PC-9 (cell line): ENCODE results near the gene ASZ1. TPM values are rescaled to one million over a fixed set of nuclear protein-coding genes. Genes with fewer than 3 reads are reported as not detected.

Experiments used
- BruUV-seq: library from RNA; stranded (reverse); fragments of 400-500 nt; replicated peaks from 2 replicates; lab custom pipeline; 2021; lab: Mats Ljungman, UMichigan
- CTCF ChIA-PET: fragments of 300-600 bp; sonication (Branson Sonifier 250); formaldehyde crosslinking; loops from one replicate; lab custom pipeline; 2022; ENCODE audit warnings: antibody characterized with exemption; lab: Charles Lee
- POLR2A ChIA-PET: fragments of 300-600 bp; sonication (Branson Sonifier 250); formaldehyde crosslinking; loops from one replicate; lab custom pipeline; 2022; ENCODE audit warnings: antibody characterized with exemption; ENCODE audit not compliant: unreplicated experiment; lab: Charles Lee
- DNase-seq, 2 experiments: peaks; one replicate each; pipeline versions ENCODE4 v3.0.0 to v3.0.0-alpha.2; 2015 to 2022; ENCODE audit warnings: mixed read lengths in 1 of 2
- H2AFZ ChIP-seq: fragments of 200-600 bp; sonication (generic); 2 replicates; pipeline ENCODE4 v1.8.1; 2017; ENCODE audit warnings: antibody characterized with exemption
- H3F3A ChIP-seq: fragments of 200-600 bp; sonication (generic); 2 replicates; pipeline ENCODE4 v1.8.1; 2017; ENCODE audit warnings: antibody characterized with exemption, mild to moderate bottlenecking, low read depth; ENCODE audit not compliant: insufficient read depth
- H3K27ac ChIP-seq: fragments of 200-600 bp; sonication (generic); 2 replicates; pipeline ENCODE4 v1.6.1; 2016; ENCODE audit warnings: mixed run types
- H3K27me3 ChIP-seq: fragments of 200-600 bp; sonication (generic); 2 replicates; pipeline ENCODE4 v1.6.1; 2016; ENCODE audit warnings: low read depth, mixed run types; ENCODE audit not compliant: insufficient read depth
- H3K36me3 ChIP-seq: fragments of 200-600 bp; sonication (generic); 2 replicates; pipeline ENCODE4 v1.6.1; 2016; ENCODE audit warnings: low read depth, mixed run types
- H3K4me1 ChIP-seq: fragments of 200-600 bp; sonication (generic); replicated peaks from 2 replicates; pipeline ENCODE4 v1.6.1; 2016; ENCODE audit warnings: mixed run types; ENCODE audit not compliant: insufficient read depth
- H3K4me2 ChIP-seq: fragments of 200-600 bp; sonication (generic); 2 replicates; pipeline ENCODE4 v1.6.1; 2017; ENCODE audit warnings: mixed run types
- H3K4me3 ChIP-seq: fragments of 200-600 bp; sonication (generic); 2 replicates; pipeline ENCODE4 v1.6.1; 2016; ENCODE audit warnings: mixed run types
- H3K79me2 ChIP-seq: fragments of 200-600 bp; sonication (generic); 2 replicates; pipeline ENCODE4 v1.6.1; 2017; ENCODE audit warnings: low read depth, mixed run types
- H3K9me2 ChIP-seq: fragments of 200-600 bp; sonication (generic); 2 replicates; pipeline ENCODE4 v1.8.1; 2017; ENCODE audit warnings: mild to moderate bottlenecking; ENCODE audit not compliant: insufficient read depth
- H3K9me3 ChIP-seq: fragments of 200-600 bp; sonication (generic); 2 replicates; pipeline ENCODE4 v1.8.1; 2016; ENCODE audit warnings: low read depth; ENCODE audit not compliant: insufficient read depth
- H4K20me1 ChIP-seq: fragments of 200-600 bp; sonication (generic); 2 replicates; pipeline ENCODE4 v1.8.1; 2017; ENCODE audit not compliant: insufficient read depth
- EZH2 ChIP-seq: fragments of 200-600 bp; sonication (generic); IDR thresholded peaks from 2 replicates; pipeline ENCODE4 v1.8.0; 2017; ENCODE audit warnings: antibody characterized with exemption, low read depth
- intact Hi-C: fragments of 100-400 bp; cut with micrococcal nuclease; formaldehyde crosslinking; loops from one replicate; pipeline ENCODE4 v1.10.0; 2022; ENCODE audit not compliant: unreplicated experiment
- total RNA-seq: library from RNA; stranded (reverse); gene quantifications from 2 replicates; pipeline ENCODE4 v1.2.3, GENCODE V29; 2021
- TF ChIP-seq, protein P1 (sequence below): fragments of 200-600 bp; sonication (generic); conservative IDR thresholded peaks from 2 replicates; pipeline ENCODE4 v1.6.1; 2017; ENCODE audit warnings: mixed run types, antibody characterized with exemption, mild to moderate bottlenecking, moderate library complexity

ASZ1 gene
- total RNA-seq, 1 experiment from 2014 or later, result not detected

DNA sequence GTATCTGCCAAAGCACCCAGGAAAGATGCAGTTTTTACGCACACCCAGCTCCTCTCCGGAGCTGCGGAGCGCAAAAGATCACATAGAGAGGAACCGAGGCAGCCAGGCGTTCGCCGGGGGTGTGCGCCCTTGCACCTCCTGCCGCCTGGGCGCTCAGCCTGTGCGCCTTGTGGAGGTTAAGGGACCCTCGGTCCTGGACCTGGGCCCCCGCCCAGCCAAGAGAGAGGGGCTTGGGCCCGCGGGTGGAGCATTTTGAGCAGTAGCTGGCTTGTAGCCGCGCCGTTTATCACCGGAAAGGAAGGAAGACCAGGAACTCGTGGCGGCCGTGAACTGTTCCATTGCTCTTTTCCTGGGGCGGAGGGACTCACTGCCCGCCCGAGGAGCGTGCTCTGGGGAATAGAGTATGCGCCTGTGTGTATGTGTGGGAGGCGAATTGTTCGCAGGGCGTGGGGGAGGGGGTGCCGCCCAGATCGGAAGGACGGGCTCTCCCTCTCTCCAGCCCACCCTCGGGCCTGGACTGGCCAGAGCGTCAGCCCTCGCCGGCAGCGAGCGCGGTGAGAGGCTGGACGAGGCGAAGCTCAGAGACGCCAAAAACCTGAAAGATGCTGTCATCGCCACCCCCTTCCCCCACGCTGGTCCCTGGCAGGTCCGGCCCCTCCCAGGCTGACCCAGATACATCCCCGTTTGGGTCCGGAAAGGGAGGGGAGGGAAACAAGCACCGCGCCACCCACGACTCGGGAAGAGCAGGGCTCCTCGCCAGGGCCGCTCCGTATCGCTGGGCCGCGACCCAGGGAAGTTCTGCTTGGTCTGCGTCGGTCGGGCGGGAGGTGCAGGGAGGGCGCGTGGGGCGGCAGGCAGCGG is 103.2 kb downstream of the ASZ1 start:
- peak in 1 of 2 experiments; percentile 22 for DNase-seq
- Histone ChIP-seq H4K20me1 (no peaks in the 10 kb centered on the region), H3K4me2 (no peak overlapping the region), H3K27me3 (no peaks in the 10 kb centered on the region), H3K9me3 (no peaks in the 10 kb centered on the region), H3K4me1 (no peaks in the 10 kb centered on the region), H3K4me3 (no peak overlapping the region), H3F3A (no peaks in the 10 kb centered on the region), H3K36me3 (no peaks in the 10 kb centered on the region), H2AFZ (no peak overlapping the region), H3K79me2 (no peaks in the 10 kb centered on the region), H3K27ac (no peak overlapping the region), H3K9me2 (no peaks in the 10 kb centered on the region; the same call in 1 of the 2 replicates)
- intact Hi-C loops, result no loop called here
- CTCF ChIA-PET, result no interaction called here
- TF ChIP-seq, protein P1, sequence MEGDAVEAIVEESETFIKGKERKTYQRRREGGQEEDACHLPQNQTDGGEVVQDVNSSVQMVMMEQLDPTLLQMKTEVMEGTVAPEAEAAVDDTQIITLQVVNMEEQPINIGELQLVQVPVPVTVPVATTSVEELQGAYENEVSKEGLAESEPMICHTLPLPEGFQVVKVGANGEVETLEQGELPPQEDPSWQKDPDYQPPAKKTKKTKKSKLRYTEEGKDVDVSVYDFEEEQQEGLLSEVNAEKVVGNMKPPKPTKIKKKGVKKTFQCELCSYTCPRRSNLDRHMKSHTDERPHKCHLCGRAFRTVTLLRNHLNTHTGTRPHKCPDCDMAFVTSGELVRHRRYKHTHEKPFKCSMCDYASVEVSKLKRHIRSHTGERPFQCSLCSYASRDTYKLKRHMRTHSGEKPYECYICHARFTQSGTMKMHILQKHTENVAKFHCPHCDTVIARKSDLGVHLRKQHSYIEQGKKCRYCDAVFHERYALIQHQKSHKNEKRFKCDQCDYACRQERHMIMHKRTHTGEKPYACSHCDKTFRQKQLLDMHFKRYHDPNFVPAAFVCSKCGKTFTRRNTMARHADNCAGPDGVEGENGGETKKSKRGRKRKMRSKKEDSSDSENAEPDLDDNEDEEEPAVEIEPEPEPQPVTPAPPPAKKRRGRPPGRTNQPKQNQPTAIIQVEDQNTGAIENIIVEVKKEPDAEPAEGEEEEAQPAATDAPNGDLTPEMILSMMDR, result no peak
- no peak for TF ChIP-seq EZH2
- no TSS peak for BruUV-seq
- POLR2A ChIA-PET, result no interaction called here

GRCh38 chr7:117323305-117323850 is 103.9 kb downstream of the ASZ1 start:
- Histone ChIP-seq H4K20me1 (no peaks in the 10 kb centered on the region), H3K4me2 (no peak overlapping the region), H2AFZ (no peak overlapping the region), H3K36me3 (no peaks in the 10 kb centered on the region), H3K4me1 (no peaks in the 10 kb centered on the region), H3K79me2 (no peaks in the 10 kb centered on the region), H3K4me3 (no peak overlapping the region), H3K9me3 (no peaks in the 10 kb centered on the region), H3K27me3 (no peaks in the 10 kb centered on the region), H3F3A (no peaks in the 10 kb centered on the region), H3K27ac (no peak overlapping the region), H3K9me2 (no peaks in the 10 kb centered on the region; the same call in 1 of the 2 replicates)
- BruUV-seq, result no TSS peak
- no peak for DNase-seq
- CTCF ChIA-PET, result no interaction called here
- TF ChIP-seq EZH2, result no peak
- TF ChIP-seq, protein P1, result no peak
- intact Hi-C loops, result no loop called here
- POLR2A ChIA-PET, result no interaction called here

- DNase-seq, result no peak
- H3K4me2 ChIP-seq, result no peak within 1 kb of the TSS
- intact Hi-C loops, result no loop called here
- no peaks in the 10 kb centered on the region; the same call in 1 of the 2 replicates for H3K9me2 ChIP-seq
- CTCF ChIA-PET, result no interaction called here
- POLR2A ChIA-PET, result no interaction called here
- H3K4me3 ChIP-seq, result no peak within 1 kb of the TSS
- H4K20me1 ChIP-seq, result no peaks in the 10 kb centered on the region
- no peaks in the 10 kb centered on the region for H3F3A ChIP-seq
- no peaks in the 10 kb centered on the region for H3K79me2 ChIP-seq
- H3K36me3 ChIP-seq, result no peaks in the 10 kb centered on the region
- BruUV-seq, result no TSS peak
- no peak within 1 kb of the TSS for H2AFZ ChIP-seq
- H3K4me1 ChIP-seq, result no peaks in the 10 kb centered on the region
- TF ChIP-seq, protein P1, result no peak
- TF ChIP-seq EZH2, result no peak
- no peak within 1 kb of the TSS for H3K27ac ChIP-seq
- H3K27me3 ChIP-seq, result no peaks in the 10 kb centered on the region
- H3K9me3 ChIP-seq, result no peaks in the 10 kb centered on the region
These were observed 104.5 kb downstream of the ASZ1 start, which contains the start of gene WNT2 for GRCh38 chr7:117322741-117323304. Gene WNT2, minus strand, starts transcription at chr7:117323058. Its CDS starts 69 bp downstream, at chr7:117322989.
